Spleen (tissue), 11 donors: ENCODE data around the gene SLC11A2. TPM values are rescaled to one million over a fixed set of nuclear protein-coding genes. Genes with fewer than 3 reads are reported as not detected.
"Not testable (repeated sequence)": the region's sequence is repeated elsewhere in the genome, so short reads cannot be mapped to it uniquely, and the experiment has no call there.

Source experiments
- DNase-seq: peaks from one replicate; pipeline ENCODE4 v3.0.0-alpha.2; 2020
- H3K27ac ChIP-seq, 8 donors: fragments of 200-600 bp; sonication (generic) in 7 of 8; 1 replicate in 4 of 8; 2 replicates in 4 of 8; pipeline versions ENCODE4 v1.5.0 to v1.8.0; 2016 to 2021; ENCODE audit warnings: inconsistent platforms in 4 of 8, mild to moderate bottlenecking in 4 of 8, moderate library complexity in 1 of 8
- H3K27me3 ChIP-seq, 7 donors: fragments of 200-600 bp; sonication (generic) in 6 of 7; replicated peaks in 1 of 7; 1 replicate in 4 of 7; 2 replicates in 3 of 7; pipeline versions ENCODE4 v1.5.0 to v1.8.0; 2016 to 2021; ENCODE audit warnings: inconsistent platforms in 3 of 7, mild to moderate bottlenecking in 1 of 7
- H3K36me3 ChIP-seq, 6 donors: fragments of 200-600 bp; sonication (generic) in 5 of 6; 1 replicate in 4 of 6; 2 replicates in 2 of 6; pipeline versions ENCODE4 v1.5.0 to v1.8.0; 2016 to 2021; ENCODE audit warnings: inconsistent platforms in 2 of 6
- H3K4me1 ChIP-seq, 6 donors: fragments of 200-600 bp; sonication (generic) in 5 of 6; 1 replicate in 3 of 6; 2 replicates in 3 of 6; pipeline versions ENCODE4 v1.5.0 to v1.8.0; 2016 to 2021; ENCODE audit warnings: inconsistent platforms in 3 of 6
- H3K4me3 ChIP-seq, 8 donors: fragments of 200-600 bp; sonication (generic) in 7 of 8; 1 replicate in 4 of 8; 2 replicates in 4 of 8; pipeline versions ENCODE4 v1.5.0 to v1.8.0; 2016 to 2021; ENCODE audit warnings: inconsistent platforms in 4 of 8, mild to moderate bottlenecking in 4 of 8, moderate library complexity in 2 of 8
- H3K9me3 ChIP-seq, 8 donors: fragments of 200-600 bp; sonication (generic) in 7 of 8; 1 replicate in 4 of 8; 2 replicates in 4 of 8; pipeline versions ENCODE4 v1.5.0 to v1.8.0; 2016 to 2021; ENCODE audit warnings: inconsistent platforms in 4 of 8
- CTCF ChIP-seq, 11 experiments: fragments of 200-600 bp in 7 of 11; fragments of 450-650 bp in 4 of 11; sonication (generic) in 4 of 11; IDR thresholded peaks in 8 of 11; conservative IDR thresholded peaks in 3 of 11; 1 replicate in 7 of 11; 2 replicates in 4 of 11; pipeline versions ENCODE4 v1.4.0 to v1.8.0; 2016 to 2021; ENCODE audit warnings: antibody characterized with exemption in 11 of 11, inconsistent platforms in 4 of 11, mild to moderate bottlenecking in 1 of 11
- POLR2A ChIP-seq, 3 donors: fragments of 450-650 bp; IDR thresholded peaks; one replicate each; pipeline ENCODE4 v1.5.1; 2017; ENCODE audit warnings: antibody characterized with exemption in 3 of 3, mild to moderate bottlenecking in 1 of 3
- POLR2AphosphoS5 ChIP-seq, 3 donors: sonication (generic); formaldehyde crosslinking; IDR thresholded peaks; one replicate each; pipeline ENCODE4 v1.5.1; 2017; ENCODE audit warnings: antibody characterized with exemption in 3 of 3
- WGBS, 5 donors: extraction: QIAGEN DNeasy Blood & Tissue Kit in 3 of 5; methylation state at CpG; one replicate each; pipeline versions ENCODE4 v1.1.5 to v1.1.7; 2013 to 2018; 5-methylcytosine and 5-hydroxymethylcytosine counted together
- intact Hi-C: fragments of 100-400 bp; cut with DNase I; formaldehyde crosslinking; loops from one replicate; pipeline ENCODE4 v1.15.0; 2023; ENCODE audit warnings: low total_unique reads
- polyA plus RNA-seq, 3 donors: library from polyadenylated mRNA; stranded (reverse); fragments of 200-250 nt; gene quantifications; one replicate each; pipeline ENCODE4 v1.2.1, GENCODE V29; 2013
- total RNA-seq, 7 donors: library from RNA; depleted of rRNA in 3 of 7; stranded (reverse); fragments of >200 nt in 3 of 7; fragmentation: NEBNext Ultra II Directional in 4 of 7; extraction: Animal tissue kit (Norgen Biotek cat#: 25700) in 4 of 7; gene quantifications; one replicate each; pipeline versions ENCODE4 v1.1.0 to v1.2.1, GENCODE V29; 2016 to 2021
- donor health status: healthy with polysubstance abuse.
- donor health status: DM: no; HTN: no; CAD: no; lungs with moderate emphysema.
- donor health status: DM: no; HTN: no; CAD: no.
- donor health status: Bipolar disorder and iron deficiency.
- donor health status: healthy.
- donor health status: DM: no; HTN: no; CAD: no.
- donor health status: DM: yes; HTN: yes; CAD: no.

The SLC11A2 gene
- total and polyA plus RNA-seq, 10 donors: 7.7 to 54.4 (median 40.7) TPM

GRCh38 chr12:51018956-51019355 is 7.2 kb downstream of the SLC11A2 start:
- H3K36me3 ChIP-seq: no peaks in the 10 kb centered on the region
- WGBS, 5 donors: 80 to 91% (median 87%) methylated on average over 2 of the region's 2 CpGs
- TF ChIP-seq POLR2AphosphoS5 (IDR thresholded peaks at IDR 0.05): no peak
- no peaks in the 10 kb centered on the region for H3K9me3 ChIP-seq
- intact Hi-C loops: no loop called here
- no peak overlapping the region for H3K4me3 ChIP-seq
- peaks cover 10 to 57% (median 29%) of the 10 kb centered on the region in 6 donors for H3K4me1 ChIP-seq
- no peaks in the 10 kb centered on the region for H3K27me3 ChIP-seq
- H3K27ac ChIP-seq: no peak overlapping the region
- no peak for DNase-seq

GRCh38 chr12:51017452-51017851 is 8.7 kb downstream of the SLC11A2 start:
- Histone ChIP-seq H3K36me3 (no peaks in the 10 kb centered on the region), H3K27ac (no peak overlapping the region), H3K9me3 (no peaks in the 10 kb centered on the region), H3K4me3 (no peak overlapping the region), H3K4me1 (peaks cover 5 to 55% (median 25%) of the 10 kb centered on the region in 6 donors), H3K27me3 (no peaks in the 10 kb centered on the region)
- intact Hi-C loops: no loop called here
- no peak for DNase-seq
- TF ChIP-seq POLR2A (IDR thresholded peaks at IDR 0.05) (no peak), POLR2AphosphoS5 (IDR thresholded peaks at IDR 0.05) (no peak), CTCF (IDR thresholded peaks at IDR 0.05 in 8 of 11, conservative IDR thresholded peaks at IDR 0.05 in 3 of 11) (no peak)

GRCh38 chr12:51014467-51014866 is 11.7 kb downstream of the SLC11A2 start:
- peaks cover 0 to 53% (median 15%) of the 10 kb centered on the region in 6 donors for H3K4me1 ChIP-seq
- H3K27me3 ChIP-seq, intact Hi-C loops, H3K27ac ChIP-seq, H3K9me3 ChIP-seq, H3K4me3 ChIP-seq, H3K36me3 ChIP-seq, DNase-seq: not testable (repeated sequence)
- WGBS, 5 donors: 95 to 97% (median 97%) methylated on average over 9 of the region's 9 CpGs

GRCh38 chr12:51013441-51013840 is 12.7 kb downstream of the SLC11A2 start:
- Histone ChIP-seq H3K4me3 (no peak overlapping the region), H3K27ac (no peak overlapping the region), H3K9me3 (no peaks in the 10 kb centered on the region), H3K4me1 (peaks cover 0 to 53% (median 25%) of the 10 kb centered on the region in 6 donors), H3K36me3 (peaks cover 0 to 1% (median 0%) of the 10 kb centered on the region in 6 donors), H3K27me3 (no peaks in the 10 kb centered on the region)
- intact Hi-C loops: no loop called here
- WGBS, 5 donors: 88 to 98% (median 96%) methylated on average over 7 of the region's 7 CpGs
- no peak for DNase-seq
- TF ChIP-seq CTCF (IDR thresholded peaks at IDR 0.05 in 8 of 11, conservative IDR thresholded peaks at IDR 0.05 in 3 of 11) (no peak), POLR2A (IDR thresholded peaks at IDR 0.05) (no peak), POLR2AphosphoS5 (IDR thresholded peaks at IDR 0.05) (no peak)

GRCh38 chr12:51012570-51013236 is 13.5 kb downstream of the SLC11A2 start:
- no peak overlapping the region for H3K27ac ChIP-seq
- no peaks in the 10 kb centered on the region for H3K27me3 ChIP-seq

More at GRCh38 chr12:51012570-51013236, 13.5 kb downstream of the SLC11A2 start:
- no peak for TF ChIP-seq POLR2A (IDR thresholded peaks at IDR 0.05)
- no peak for TF ChIP-seq CTCF (IDR thresholded peaks at IDR 0.05 in 8 of 11, conservative IDR thresholded peaks at IDR 0.05 in 3 of 11)
- no peak for TF ChIP-seq POLR2AphosphoS5 (IDR thresholded peaks at IDR 0.05)
- peaks cover 0 to 8% (median 4%) of the 10 kb centered on the region in 6 donors for H3K36me3 ChIP-seq
- 68 to 83% (median 69%) methylated on average over 5 of the region's 5 CpGs for WGBS, 5 donors
- H3K9me3 ChIP-seq: no peaks in the 10 kb centered on the region
- DNase-seq: no peak
- intact Hi-C loops: no loop called here
- H3K4me1 ChIP-seq: peaks cover 0 to 55% (median 27%) of the 10 kb centered on the region in 6 donors
- no peak overlapping the region for H3K4me3 ChIP-seq
